K562 (cell line): Measurements from ENCODE around the gene TM7SF2. TPM values are rescaled to one million over a fixed set of nuclear protein-coding genes. Genes with fewer than 3 reads are reported as not detected.

Experiments
- BRF1 ChIP-seq: IDR thresholded peaks from 3 replicates; pipeline ENCODE4 v1.6.1; 2011; ENCODE audit warnings: borderline replicate concordance, mild to moderate bottlenecking; ENCODE audit not compliant: insufficient read length; ENCODE audit errors: extremely low read depth
- CHAMP1 ChIP-seq: fragments of 450-650 bp; IDR thresholded peaks from 2 replicates; pipeline ENCODE4 v1.6.1; 2016; ENCODE audit warnings: mild to moderate bottlenecking
- CREB5 ChIP-seq: fragments of 250-450 bp; sonication (Bioruptor Pico); IDR thresholded peaks from 2 replicates; pipeline ENCODE4 v1.5.0; 2020; ENCODE audit warnings: mild to moderate bottlenecking
- GTF2E2 ChIP-seq: fragments of 200-800 bp; sonication (Bioruptor generic); IDR thresholded peaks from 2 replicates; pipeline ENCODE4 v1.6.1; 2016; ENCODE audit warnings: missing genetic modification characterization, missing compliant biosample characterization
- IRF1 ChIP-seq: sonication (generic); formaldehyde crosslinking; IDR thresholded peaks from 2 replicates; pipeline ENCODE4 v1.8.0; 2022; ENCODE audit warnings: missing genetic modification reagents, mild to moderate bottlenecking, borderline replicate concordance
- LCOR ChIP-seq: sonication (generic); formaldehyde crosslinking; IDR thresholded peaks from 2 replicates; pipeline ENCODE4 v1.8.0; 2022; ENCODE audit warnings: mild to moderate bottlenecking, missing genetic modification reagents
- MXD1 ChIP-seq: fragments of 250-450 bp; sonication (Bioruptor Pico); IDR thresholded peaks from 2 replicates; pipeline ENCODE4 v1.8.0; 2021; ENCODE audit warnings: borderline replicate concordance, mild to moderate bottlenecking, moderate library complexity; ENCODE audit not compliant: poor library complexity, severe bottlenecking
- PHTF2 ChIP-seq: fragments of 250-450 bp; sonication (Bioruptor Pico); IDR thresholded peaks from 2 replicates; pipeline ENCODE4 v1.5.0; 2021; ENCODE audit warnings: mild to moderate bottlenecking
- TCF7L2 ChIP-seq: fragments of 150-350 bp; IDR thresholded peaks from 2 replicates; pipeline ENCODE4 v1.6.1; 2016; ENCODE audit warnings: low read depth, mild to moderate bottlenecking, low read length, moderate library complexity
- USF2 ChIP-seq: sonication (generic); formaldehyde crosslinking; IDR thresholded peaks from 2 replicates; pipeline ENCODE4 v1.5.0; 2020; ENCODE audit warnings: missing genetic modification reagents
- ZNF318 ChIP-seq, 2 experiments: fragments of 450-650 bp; IDR thresholded peaks; 2 replicates each; pipeline ENCODE4 v1.6.1; 2016; ENCODE audit warnings: mild to moderate bottlenecking in 2 of 2, borderline replicate concordance in 1 of 2, low read depth in 1 of 2, moderate library complexity in 1 of 2
- polyA plus RNA-seq, 8 experiments: library from polyadenylated mRNA; depleted of rRNA in 4 of 8; stranded (reverse) in 5 of 8; unstranded in 3 of 8; fragments of >200 nt; fragmentation: Nextera tagmentation in 2 of 8; fragmentation: Illumina TruSeq in 1 of 8; extraction: Ambion mirVana in 2 of 8; extraction: Trizol in 1 of 8; gene quantifications; 2 replicates each; pipeline versions ENCODE4 v1.2.1 to v1.2.3, GENCODE V29; 2011 to 2014; ENCODE audit warnings: inconsistent platforms in 1 of 8, missing spikeins in 1 of 8
- total RNA-seq, 7 experiments: library from RNA; depleted of rRNA in 6 of 7; stranded (reverse); fragments of >200 nt in 6 of 7; fragmentation: Illumina TruSeq in 2 of 7; extraction: Trizol in 2 of 7; gene quantifications; 2 replicates each; pipeline versions ENCODE4 v1.2.1 to v1.2.3, GENCODE V29; 2011 to 2021; ENCODE audit warnings: low replicate concordance in 1 of 7

Gene TM7SF2
- total and polyA plus RNA-seq, 9 of the 15 experiments (the other 6 are each of a cell fraction or from before 2014, with no cell fraction given), result 1.2 to 22.0 (median 14.3) TPM

GRCh38 chr11:65134240-65134951 lies 22.7 kb downstream of the TM7SF2 start, which contains the start of gene SYVN1 (continued):
- TF ChIP-seq USF2 (no peak), CHAMP1 (no peak), CREB5 (CRISPR knock-in tag) (no peak), GTF2E2 (tag) (peak; percentile 71; the same call in 1 of the 2 replicates), TCF7L2 (peak; percentile 86), ZNF318 (IDR thresholded peaks at IDR 0.05; ENCODE audit: borderline replicate concordance in 1 of 2, low read depth in 1 of 2) (no peak), LCOR (peak; percentile 64; the same call in 1 of the 2 replicates), PHTF2 (no peak), MXD1 (CRISPR knock-in tag) (no peak), IRF1 (CRISPR knock-in tag) (0 out of 2 replicates have a peak, but pooled peaks have one; percentile 54), BRF1 (no peak)
